Stimulated activated CD4-positive, alpha-beta T cell treated with anti-CD3 and anti-CD28 coated beads, Interleukin-15, amount 100 ng/mL, for 48 hours (primary cell): ENCODE measurements around the gene WIPF1.

Source experiments
- DNase-seq, 2 donors: peaks; one replicate each; pipeline ENCODE4 v3.0.0-alpha.2; 2020; ENCODE audit warnings: low read depth in 2 of 2

The WIPF1 gene

DNA sequence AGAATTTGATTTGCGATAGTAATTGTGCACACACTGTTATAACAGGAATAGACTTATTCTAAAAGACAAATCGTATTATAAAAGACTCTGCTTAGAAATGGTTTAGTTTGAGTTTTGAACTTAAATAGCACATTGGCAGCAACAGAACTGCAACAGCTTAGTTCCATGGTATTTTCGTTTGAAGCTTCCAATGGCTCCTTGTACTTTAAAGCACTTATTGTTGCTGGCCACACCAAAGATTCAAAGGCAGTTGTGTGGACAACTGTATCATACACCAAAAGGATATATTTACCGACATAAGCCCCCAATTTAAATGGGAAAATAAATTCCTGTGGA lies 627 bp downstream of the WIPF1 start:
- DNase-seq = no peak

DNA sequence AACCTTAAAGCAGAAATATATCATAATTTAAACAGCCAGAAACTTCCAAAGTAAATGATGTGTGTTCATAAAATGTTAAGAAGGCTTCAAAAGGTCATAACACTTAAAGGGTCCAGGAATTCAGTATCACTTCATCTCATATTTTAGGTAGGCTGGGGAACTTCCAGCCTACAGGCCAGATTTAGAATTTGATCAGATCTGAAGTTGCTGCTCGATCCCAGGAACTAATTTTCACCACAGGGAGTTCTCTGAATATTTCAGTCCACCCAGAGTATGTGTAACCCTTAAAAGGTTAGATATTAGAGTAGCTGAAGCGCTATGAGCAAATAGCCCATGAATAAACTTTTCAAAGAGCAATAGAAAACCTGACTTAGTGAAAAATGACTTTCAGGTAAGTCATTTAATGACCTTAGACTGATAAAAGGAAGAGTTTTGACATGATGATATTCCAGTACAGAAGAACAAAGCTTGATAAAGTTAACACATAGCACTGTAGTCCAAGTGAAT lies 1.7 kb downstream of the WIPF1 start:
- DNase-seq = no peak

DNA sequence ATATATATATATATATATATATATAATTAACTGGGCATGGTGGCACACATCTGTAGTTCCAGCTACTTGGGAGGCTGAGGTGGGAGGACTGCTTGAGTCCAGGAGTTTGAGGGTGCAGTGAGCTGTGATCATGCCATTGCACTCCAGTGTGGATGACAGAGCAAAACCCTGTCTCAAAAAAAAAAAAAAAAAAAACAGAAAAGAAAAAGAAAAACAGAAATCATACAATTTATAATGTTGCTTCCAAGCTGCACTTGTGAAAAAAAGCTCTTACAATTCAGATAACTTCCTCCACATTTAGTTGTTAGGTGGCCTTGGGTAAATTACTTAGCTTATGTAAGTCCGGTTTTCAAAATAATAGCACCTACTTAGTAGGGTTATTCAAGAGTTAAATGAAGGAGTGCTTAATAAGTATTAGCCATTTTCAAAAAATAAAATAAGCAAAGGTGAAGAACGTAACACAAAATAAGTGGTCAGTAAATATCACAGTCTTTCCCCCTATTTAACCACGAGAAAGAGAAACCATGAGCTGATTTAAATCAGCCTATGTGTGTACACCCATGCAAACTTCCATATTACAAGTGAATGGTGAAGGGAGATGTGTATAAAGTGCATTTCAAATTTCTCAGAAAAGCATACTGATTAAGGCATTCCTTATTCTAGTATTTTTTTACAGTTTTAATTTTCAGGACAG lies 2.3 kb downstream of the WIPF1 start:
- no peak for DNase-seq

DNA sequence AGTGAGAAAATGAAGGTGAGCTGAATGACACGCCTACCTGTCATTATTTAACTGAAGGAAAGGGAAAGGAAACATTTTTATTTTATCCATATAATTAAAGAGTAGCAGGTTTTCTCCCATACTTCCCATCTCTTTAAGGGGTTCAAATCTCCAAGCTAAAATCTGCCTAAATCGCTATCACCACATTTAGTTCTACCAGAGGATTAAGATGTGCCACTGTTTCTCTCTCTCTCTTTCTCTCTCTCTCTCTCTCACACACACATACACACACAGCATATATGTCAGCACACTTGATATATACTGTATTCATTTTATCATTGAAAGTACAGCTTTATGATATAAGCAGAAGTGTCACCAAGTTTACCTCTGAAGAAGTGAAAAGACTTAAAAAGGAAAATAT lies 3.1 kb downstream of the WIPF1 start:
- no peak for DNase-seq

DNA sequence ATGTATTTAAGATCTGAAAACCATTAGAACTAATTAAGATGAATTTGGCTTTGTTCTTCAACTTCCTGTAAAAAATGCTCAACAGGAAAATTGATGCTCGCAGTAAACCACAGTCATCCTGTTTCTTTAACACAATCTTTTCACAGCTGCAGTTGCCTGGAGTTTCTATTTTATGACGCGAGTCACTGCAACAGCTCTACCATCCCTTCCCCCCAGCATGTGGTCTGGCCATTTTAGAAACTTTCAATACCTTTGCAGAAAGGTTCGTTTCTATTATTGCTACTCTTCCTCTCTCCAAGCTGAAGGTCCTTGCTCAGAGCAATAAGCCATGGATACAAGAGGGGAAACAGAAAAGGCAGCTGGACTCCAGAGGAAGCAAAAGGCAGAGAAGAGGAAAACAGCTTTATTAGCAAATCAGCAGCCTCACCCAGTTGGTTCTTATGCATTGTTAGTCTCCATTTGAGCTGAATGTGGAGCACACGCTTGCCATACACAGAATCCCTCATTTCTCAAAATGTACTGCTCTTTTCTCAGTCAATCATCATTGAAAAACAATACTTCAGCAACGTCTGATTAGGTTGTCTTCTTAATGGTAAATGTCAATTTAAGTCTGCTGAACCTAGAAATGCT lies 3.9 kb downstream of the WIPF1 start:
- DNase-seq = peak; percentile 58 to 59

DNA sequence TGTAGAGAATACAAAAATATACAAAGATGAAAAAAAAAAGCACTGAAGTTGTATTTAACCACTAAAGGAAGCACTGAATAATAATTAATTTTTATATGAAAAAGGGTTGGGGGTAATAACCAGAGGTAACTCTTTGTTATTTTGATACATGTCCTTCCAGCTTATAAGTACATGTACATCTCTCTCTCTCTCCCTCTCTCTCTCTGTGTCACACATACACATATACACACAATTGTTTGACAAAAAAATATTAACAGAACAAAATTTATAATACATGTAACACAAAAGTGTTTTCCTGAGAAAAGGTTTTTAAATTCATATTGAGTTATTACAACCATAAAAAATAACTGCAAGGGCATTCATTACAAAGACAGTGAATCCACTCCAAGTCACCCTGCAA lies 4.6 kb downstream of the WIPF1 start:
- no peak for DNase-seq

DNA sequence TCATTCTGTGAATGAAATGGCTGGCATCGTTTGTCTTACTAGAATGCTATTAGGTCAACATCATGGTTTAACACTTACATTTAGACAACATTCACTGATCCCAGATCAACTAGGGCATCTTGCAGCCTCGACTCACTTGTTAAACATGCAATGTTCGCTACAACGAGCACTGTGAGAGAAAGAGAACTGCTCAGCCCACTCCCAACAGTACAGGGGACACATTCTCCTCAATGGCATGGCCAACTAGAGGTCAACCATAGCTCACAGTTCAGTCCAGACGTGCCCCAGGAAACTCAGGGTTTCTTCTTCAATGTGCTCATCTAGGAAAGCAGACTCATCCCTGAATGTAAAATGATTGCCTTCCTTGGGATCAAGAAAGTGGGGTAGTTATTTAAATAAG lies 5.9 kb downstream of the WIPF1 start:
- no peak for DNase-seq

DNA sequence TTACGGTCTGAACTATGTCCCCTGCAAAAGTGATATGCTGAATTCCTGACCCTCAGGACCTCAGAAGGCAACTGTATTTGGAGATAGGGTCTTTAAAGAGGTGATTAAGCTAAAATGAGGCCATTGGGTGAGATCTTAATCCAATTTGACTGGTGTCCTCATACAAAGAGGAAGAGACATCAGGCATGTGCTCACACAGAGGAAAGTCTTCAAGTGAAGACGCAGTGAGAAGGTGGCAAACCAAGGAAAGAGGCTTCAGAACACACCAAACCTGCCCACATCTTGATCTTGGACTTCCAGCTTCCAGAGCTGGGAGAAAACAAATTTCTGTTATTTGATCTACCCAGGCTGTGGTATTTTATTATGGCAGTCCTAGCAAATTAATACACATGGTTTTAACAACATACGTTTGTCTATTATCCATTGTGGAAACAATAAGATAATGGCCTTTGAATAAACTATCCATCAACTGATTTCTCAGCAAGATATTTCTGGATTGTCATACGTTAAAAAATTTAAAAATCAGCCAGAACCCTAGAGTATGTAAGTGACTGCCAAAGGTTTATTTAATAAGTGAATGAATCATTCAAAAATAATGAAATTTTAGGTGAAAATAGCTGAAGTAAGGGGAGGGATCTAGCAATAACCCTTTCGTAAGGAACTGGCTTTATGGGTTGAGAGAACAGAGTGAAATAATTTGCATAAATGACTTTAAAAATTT lies 6.5 kb downstream of the WIPF1 start:
- no peak for DNase-seq

DNA sequence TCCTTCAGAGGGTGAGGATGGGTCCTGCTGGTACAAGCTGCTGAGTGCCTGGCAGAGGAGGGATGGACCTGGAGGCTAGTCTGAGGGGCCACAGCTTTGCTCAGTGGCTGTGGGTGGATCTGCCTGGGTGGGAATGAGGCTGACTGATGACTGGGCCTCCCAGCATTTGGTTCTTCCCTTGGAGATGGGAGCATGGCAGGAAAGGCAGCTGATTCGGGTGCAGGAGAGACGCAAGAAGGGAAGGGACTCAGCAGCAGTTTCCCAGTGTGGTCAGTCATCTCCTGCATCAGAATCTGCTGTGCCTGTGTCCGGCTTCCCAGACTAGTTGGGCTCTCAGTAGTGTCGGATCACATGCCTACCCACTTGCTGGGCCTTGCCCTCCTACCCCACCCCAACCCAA lies 7.3 kb downstream of the WIPF1 start:
- no peak for DNase-seq

DNA sequence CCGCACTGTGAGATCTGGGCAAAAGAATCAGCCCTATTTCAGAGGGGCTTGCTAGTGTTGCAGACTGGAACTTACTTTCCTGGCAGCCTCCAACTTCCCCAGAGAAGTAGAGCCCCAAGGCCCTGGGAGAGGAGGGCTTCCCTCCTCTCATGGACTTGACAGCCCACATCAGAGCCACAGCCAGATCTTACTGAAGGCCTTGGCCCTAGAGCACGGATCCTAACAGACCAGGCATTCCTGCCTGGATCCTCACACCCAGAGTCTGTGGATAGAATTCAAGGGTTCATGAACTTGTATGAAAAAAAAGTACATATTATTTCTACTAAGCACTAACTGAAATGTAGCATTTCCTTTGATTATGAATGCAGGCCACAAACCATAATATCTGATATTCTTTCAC lies 8.3 kb downstream of the WIPF1 start:
- no peak for DNase-seq

DNA sequence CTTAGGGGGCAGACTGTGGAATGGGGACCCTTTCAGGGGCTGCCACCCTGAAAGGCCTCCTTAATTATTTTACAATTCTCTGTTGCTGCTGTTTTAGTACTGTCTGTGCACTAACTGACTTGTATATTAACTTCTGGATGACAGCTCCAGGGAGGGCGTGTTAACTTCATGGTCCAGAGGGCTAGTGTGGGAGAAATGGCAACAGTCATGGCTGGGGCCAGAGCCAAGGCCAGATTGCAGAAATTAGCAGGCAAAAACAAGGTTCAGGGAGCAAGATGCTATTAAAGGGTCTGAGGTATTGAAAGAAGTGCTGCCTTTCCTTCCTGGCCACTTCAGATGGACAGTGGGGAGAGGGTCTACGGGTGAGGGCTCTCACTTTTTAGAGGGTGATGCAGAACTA lies 9.1 kb downstream of the WIPF1 start:
- DNase-seq = no peak

DNA sequence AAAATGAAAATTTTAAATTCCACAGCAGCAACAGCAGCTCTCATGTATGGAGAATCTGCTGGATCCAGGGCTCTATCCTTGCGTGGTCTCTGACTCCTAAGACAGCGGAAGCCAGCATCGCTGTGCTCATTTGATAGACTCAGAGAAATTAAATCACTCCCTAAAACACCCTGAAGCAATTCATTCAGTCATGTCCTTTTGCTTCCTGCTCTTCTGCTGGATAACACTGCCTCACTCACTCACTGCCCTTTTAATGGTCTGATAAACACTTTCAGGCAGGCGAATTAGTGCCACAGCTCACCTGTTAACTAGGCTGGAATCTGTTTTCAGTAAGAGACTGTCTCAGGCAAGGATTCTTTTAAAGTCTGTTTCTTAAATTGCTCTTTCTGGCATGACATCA lies 10.0 kb downstream of the WIPF1 start:
- DNase-seq = no peak

DNA sequence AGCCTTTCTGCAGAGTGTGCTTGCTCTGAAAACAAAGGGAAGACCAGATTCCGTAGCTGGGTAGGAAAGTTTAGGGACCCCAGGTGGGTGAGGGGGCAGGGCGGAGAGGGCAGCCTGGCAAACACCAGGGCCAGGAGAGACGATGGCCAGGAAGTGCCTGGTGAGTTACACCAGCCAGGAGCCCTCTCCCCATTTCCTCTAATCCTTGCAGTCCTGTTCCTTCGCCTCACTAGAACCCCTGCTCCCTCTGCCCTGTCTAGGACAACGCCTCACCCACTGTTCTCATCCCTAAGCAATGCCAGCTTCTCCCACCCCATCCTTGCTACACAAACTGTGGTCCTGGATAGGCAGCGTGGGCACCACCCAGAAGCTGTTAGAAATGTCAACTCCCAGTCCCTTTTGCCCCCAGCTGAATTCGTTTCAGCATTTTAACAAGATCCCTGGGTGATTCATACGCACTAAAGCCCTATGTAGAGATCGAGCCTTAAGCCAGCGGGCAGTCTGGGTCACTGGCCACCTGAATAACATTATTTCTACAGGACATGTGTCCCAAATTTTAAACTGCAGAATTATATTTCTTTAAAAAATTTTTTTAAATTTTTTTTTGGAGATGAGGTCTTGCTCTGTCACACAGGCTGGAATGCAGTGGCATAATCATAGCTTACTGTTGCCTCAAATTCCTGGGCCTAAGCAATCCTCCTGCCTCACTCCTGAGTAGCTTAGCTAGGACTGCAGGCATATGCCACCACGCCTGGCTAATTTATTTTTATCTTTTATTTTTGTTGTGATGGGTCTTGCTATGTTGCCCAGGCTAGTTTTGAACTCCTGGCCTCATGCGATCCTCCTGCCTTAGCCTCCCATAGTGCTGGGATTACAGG lies 10.9 kb downstream of the WIPF1 start:
- DNase-seq = no peak

DNA sequence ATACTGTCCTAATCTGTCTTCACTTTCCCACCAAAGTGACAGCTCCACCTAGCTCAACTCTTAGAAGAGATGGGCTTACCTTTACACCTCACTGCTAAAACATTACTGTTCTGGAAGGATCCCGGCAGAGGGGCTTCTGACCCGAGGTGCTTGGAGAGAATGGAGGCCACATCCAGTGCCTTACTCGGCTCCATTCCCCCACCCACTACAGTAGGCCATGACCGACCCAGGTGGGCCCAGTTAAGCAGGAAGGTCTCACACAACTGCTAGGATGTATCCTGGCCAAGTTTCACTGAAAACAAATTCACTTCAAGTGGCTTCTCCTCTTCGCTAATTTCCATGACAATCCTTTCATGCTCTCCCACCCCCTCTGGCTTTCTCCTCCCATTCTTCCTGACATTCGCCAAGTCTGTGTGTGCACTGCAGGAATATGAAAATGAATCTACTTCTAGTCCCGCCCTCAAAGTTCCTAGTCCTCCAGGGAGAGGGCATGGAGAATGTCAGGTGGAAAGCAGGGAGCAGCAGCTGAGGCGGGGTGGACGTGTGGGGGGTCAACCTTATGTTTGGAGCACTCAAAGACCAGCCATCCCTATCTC lies 11.8 kb downstream of the WIPF1 start:
- DNase-seq = no peak

DNA sequence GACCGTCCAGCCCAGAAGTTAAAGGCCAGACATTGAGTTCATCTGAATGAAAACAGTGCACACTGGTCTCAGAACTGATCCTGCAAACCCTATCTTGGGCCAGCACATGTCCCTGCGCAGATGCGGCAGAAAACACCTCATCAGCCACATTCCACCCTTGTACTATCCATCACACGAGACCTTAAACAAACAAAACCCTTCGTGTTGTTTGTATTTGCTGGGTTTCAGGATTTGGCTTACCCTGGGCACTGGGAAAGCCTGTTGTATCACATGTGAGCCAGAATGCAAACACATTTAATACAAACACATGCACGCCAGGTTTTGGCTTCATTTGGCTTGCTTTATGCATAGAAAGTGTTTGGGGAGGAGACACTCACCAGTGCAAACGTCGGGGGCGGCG lies 12.5 kb downstream of the WIPF1 start:
- no peak for DNase-seq

DNA sequence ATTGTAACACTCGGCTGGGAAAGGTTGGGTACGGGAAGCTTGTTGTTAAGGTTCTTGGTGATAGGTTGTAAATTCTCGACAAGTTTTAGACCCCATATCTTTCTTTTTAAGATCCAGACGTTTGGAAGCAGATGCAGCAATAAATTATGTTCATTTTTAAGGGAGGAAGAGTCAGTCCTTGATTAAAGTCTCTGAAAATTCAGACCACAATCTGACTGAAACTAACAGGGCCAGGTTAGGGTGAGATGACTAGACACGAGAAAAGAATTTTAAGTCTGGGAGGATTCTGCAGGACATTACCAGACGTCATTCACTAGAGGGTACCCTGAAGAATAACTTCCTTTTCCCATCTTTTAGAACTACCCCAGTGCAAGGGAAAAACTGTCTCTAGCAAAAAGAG lies 16.1 kb downstream of the WIPF1 start:
- no peak for DNase-seq

DNA sequence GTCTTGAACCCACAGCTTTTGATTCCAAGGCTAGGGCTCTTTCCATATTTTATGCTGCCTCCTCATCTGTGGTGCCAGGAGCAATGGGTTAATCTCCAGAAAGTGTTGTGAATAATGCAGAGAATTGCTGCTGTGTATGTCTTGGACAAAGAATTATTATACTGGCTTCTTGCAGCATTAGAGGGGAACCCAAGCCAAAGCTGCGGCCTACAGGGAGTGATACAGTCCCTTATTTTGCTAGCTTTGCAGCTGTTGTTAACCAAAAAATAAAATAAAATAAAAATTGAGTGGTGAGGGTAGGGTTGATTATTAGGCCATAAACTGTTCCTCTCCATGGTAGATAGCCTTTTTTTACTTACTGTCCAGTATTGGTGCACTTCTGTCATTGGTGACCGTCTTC lies 16.7 kb downstream of the WIPF1 start:
- DNase-seq = no peak

DNA sequence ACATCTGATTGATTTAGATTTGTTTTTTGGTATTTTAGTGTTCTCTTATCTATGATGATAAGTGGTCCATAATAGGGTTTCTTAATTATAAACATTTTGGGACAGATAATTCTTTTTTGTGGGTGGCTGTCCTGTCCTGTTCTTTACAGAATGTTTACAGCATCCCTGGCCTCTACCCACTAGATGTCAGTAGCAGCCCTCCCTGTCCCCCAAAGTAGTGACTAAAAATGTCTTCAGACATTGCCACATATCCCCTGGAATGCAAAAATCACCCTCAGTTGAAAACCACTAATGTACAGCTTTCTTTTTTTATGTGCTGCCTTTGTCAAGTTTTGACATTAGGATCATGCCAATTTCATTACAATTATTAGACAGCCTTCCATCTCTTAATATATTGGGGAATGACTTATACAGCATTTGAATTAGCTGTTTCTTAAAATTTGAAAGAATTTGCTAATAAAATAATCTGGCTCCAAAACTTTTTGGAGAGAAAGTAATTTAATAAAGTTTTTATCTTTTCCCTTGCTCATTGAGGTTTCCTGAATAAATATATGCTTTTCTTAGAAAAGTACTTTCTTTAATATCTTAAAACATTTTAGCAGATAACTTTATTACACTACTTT lies 19.5 kb downstream of the WIPF1 start:
- DNase-seq = no peak

DNA sequence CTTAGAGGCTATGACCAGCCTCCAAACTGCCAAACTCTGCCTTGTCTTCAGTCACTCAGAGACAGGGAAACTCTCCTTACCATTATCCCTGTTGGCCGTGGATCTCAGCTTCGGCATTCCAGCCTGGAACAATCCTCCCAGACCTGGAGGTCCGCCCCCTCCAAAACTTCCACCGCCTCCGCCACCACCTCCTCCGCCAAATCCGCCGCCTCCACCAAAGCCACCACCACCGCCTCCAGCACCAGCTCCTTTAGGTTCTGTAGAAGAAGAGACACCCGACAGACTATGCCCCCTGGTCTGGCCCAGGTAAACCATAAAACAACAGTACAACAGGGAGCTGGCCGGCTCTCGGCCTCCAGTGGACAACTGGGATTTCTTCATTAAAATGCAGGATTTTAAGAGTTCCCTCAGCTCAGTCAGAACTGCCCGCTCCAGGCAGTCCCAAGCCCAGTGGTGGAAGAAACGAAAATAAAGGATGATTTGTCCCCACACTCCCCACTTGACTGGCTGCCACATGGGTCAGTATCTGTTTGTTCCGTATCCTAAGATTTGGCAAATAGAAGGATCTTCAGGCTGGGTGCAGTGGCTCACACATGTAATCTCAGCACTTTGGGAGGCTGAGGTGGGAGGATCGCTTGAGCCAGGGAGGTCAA lies 22.4 kb downstream of the WIPF1 start:
- DNase-seq = no peak

DNA sequence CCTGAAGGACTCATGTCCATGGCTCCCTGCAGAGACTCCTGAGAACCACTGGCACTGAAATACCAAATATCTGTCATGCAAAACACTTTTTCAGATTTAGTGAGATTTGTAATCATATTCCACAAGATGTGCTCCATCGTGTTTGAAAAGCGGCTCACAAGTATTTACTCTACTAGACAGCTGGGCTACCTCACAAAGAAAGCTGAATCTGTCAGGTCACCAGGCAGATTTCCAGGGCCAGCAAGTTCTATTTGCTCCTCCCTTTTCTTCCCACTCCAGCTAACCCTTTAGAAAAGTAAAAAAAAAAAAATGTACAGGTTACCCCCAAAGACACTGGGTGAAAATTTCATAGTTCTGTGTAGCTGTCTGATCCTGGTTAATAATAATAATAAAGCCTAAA lies 22.9 kb downstream of the WIPF1 start:
- DNase-seq = no peak

DNA sequence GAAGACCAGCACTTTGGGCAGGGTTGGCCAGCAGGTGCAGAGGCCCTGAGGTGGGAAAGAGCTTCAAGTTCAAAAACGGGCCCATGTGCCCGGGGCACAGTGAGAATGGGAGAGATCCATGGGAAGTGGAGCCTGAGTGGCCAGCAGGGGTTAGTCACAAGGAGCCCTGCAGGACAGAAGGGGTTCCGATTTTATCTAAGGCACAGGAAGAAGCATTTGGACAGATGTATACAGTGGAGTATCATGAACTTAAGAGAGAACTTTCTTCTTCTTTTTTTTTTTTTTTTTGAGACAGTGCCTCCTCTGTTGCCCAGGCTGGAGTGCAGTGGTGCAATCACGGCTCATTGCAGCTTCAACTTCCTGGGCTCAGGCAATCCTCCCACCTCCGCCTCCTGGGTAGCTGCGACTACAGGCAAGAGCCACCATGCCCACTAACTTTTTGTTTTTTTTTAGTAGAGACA lies 24.0 kb downstream of the WIPF1 start:
- no peak for DNase-seq
